HUES6 (cell line): ENCODE data around the gene DAPK1.
A peak's percentile ranks its signal among the peaks of the same experiment; 100 is the strongest.

ENCODE experiments used
- H3K27ac ChIP-seq: 2 replicates; pipeline ENCODE4 v1.7.0; 2013; ENCODE audit warnings: low read depth, mild to moderate bottlenecking, low read length, inconsistent platforms
- H3K27me3 ChIP-seq: 2 replicates; pipeline ENCODE4 v1.6.1; 2013; ENCODE audit warnings: low read length; ENCODE audit not compliant: control insufficient read depth, insufficient read depth
- H3K36me3 ChIP-seq: 2 replicates; pipeline ENCODE4 v1.6.1; 2013; ENCODE audit warnings: low read length; ENCODE audit not compliant: control insufficient read depth, insufficient read depth
- H3K4me1 ChIP-seq: 2 replicates; pipeline ENCODE4 v1.6.1; 2013; ENCODE audit warnings: low read length; ENCODE audit not compliant: control insufficient read depth, insufficient read depth
- H3K4me3 ChIP-seq: 2 replicates; pipeline ENCODE4 v1.5.1; 2013; ENCODE audit warnings: low read depth, low read length
- H3K9ac ChIP-seq: one replicate; pipeline ENCODE4 v1.6.1; 2013; ENCODE audit warnings: mild to moderate bottlenecking, low read length
- H3K9me3 ChIP-seq: 2 replicates; pipeline ENCODE4 v1.6.1; 2013; ENCODE audit warnings: low read depth, low read length; ENCODE audit not compliant: control insufficient read depth, insufficient read depth

The DAPK1 gene

GRCh38 chr9:87531370-87532295 lies 34.0 kb downstream of the DAPK1 start:
- Histone ChIP-seq H3K9ac (no peak overlapping the region), H3K9me3 (no peaks in the 10 kb centered on the region), H3K4me3 (no peak overlapping the region), H3K4me1 (peaks cover 31% of the 10 kb centered on the region), H3K27me3 (no peaks in the 10 kb centered on the region), H3K36me3 (peaks cover 5% of the 10 kb centered on the region; the same call in 1 of the 2 replicates), H3K27ac (peak overlapping the region; percentile 37)

DNA sequence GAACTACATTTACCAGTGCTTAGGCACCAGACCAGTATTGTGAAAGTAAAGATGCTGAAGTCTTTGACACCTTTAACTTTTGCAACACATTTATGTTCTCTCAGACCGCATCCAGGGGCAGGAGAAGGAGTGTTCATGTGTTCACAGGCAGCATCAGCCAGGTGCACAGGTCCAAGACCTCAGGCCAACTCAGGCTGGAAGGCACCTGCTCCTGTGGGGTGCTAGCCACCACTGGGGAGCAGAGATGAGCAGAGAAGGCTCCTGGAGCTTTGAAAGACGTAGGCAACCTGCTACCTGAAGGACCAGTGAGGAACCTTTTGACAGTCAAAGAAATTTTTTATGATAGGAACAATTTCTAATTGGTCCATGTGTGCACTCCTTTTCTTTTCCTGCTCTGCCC lies 35.6 kb downstream of the DAPK1 start:
- Histone ChIP-seq H3K9ac (no peak overlapping the region), H3K4me3 (no peak overlapping the region), H3K27ac (no peak overlapping the region), H3K9me3 (no peaks in the 10 kb centered on the region), H3K27me3 (no peaks in the 10 kb centered on the region), H3K4me1 (peaks cover 40% of the 10 kb centered on the region), H3K36me3 (no peaks in the 10 kb centered on the region)

GRCh38 chr9:87534036-87534435 lies 36.4 kb downstream of the DAPK1 start:
- no peak overlapping the region for H3K9ac ChIP-seq
- H3K27ac ChIP-seq: no peak overlapping the region
- no peaks in the 10 kb centered on the region for H3K36me3 ChIP-seq
- H3K4me3 ChIP-seq: no peak overlapping the region
- H3K9me3 ChIP-seq: no peaks in the 10 kb centered on the region
- H3K4me1 ChIP-seq: peaks cover 38% of the 10 kb centered on the region
- no peaks in the 10 kb centered on the region for H3K27me3 ChIP-seq

DNA sequence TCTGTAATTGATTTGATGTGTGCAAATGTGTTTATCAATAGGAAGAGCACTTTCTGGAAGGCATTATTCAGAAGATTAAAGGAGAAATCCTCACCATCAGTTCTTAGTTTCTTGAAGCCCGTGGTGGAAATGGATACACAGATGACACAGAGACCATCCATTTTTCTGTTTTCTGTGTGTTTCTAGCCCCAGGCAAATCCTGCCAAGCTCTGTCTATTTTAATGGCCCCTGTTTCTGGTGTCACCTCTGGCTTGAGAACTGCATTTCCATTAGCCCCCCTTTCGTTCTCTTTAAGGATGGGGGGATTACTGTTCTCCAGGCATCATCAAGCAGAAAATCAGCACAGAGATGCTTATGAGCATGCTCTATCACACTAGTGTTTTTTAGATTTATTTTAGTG lies 37.3 kb downstream of the DAPK1 start:
- no peaks in the 10 kb centered on the region for H3K9me3 ChIP-seq
- no peaks in the 10 kb centered on the region for H3K36me3 ChIP-seq
- no peak overlapping the region for H3K27ac ChIP-seq
- H3K27me3 ChIP-seq: no peaks in the 10 kb centered on the region
- no peak overlapping the region for H3K9ac ChIP-seq
- peaks cover 31% of the 10 kb centered on the region for H3K4me1 ChIP-seq
- no peak overlapping the region for H3K4me3 ChIP-seq

DNA sequence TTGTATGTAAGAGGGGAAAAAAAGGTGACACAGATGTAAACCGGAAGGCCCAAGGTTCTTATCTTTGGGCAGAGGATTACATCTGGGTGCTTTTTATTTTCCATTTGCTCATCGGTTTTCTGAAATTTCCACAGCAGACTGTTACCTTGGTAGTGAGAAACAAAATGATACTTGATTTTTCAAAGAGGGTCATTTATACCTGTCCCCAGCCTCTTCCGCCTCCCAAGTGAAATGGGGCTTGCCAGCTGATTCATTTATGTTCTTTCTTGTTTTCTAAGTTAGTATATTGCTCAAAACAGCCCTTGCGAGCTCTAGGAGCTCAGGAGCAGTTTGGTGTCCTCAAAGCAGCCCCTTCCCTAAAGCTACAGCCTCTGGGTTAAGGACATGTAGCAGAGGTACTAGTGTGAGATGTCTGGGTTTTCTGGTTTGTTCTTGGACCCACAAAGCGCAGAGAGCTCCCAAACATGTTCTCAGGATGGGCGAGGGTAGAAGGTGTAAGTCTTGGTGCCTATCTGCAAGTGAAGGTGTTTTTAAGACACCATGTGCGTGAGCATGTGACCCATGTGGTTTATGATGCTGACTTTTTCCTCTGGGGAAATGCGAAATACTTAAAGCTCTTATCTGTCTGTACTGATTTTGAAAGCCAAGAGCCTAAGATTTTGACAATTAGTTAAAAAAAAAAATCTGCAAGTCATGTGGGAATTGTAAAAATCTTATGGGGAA lies 38.3 kb downstream of the DAPK1 start:
- Histone ChIP-seq H3K27me3 (no peaks in the 10 kb centered on the region), H3K27ac (no peak overlapping the region), H3K4me1 (peaks cover 21% of the 10 kb centered on the region), H3K9ac (no peak overlapping the region), H3K36me3 (peaks cover 3% of the 10 kb centered on the region; the same call in 1 of the 2 replicates), H3K4me3 (no peak overlapping the region), H3K9me3 (no peaks in the 10 kb centered on the region)

DNA sequence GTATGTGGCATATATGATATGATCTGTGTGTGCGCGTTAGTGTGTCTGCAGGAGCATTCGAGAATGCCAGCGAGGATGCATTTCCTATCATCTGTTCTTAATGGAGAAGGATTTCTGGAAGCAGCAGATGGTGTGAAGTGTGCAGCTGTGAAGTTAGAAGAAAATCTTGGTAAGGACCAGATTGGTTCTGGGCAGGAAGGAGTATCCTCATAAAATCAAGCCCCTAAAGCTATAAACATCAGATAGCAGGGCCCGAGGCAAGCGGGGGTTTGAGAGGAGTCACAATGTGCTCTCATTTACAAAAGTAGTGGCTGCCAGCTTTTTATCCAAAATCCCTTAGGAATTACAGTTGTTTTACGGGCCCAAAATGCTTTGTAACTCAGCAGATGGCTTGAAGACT lies 40.0 kb downstream of the DAPK1 start:
- Histone ChIP-seq H3K4me3 (no peak overlapping the region), H3K27me3 (no peaks in the 10 kb centered on the region), H3K9ac (no peak overlapping the region), H3K9me3 (no peaks in the 10 kb centered on the region), H3K4me1 (peaks cover 12% of the 10 kb centered on the region), H3K27ac (no peak overlapping the region), H3K36me3 (peaks cover 6% of the 10 kb centered on the region; the same call in 1 of the 2 replicates)

- Histone ChIP-seq H3K4me1 (peaks cover 14% of the 10 kb centered on the region), H3K4me3 (no peak overlapping the region)
Measured at GRCh38 chr9:87540444-87541105, 42.9 kb downstream of the DAPK1 start.

DNA sequence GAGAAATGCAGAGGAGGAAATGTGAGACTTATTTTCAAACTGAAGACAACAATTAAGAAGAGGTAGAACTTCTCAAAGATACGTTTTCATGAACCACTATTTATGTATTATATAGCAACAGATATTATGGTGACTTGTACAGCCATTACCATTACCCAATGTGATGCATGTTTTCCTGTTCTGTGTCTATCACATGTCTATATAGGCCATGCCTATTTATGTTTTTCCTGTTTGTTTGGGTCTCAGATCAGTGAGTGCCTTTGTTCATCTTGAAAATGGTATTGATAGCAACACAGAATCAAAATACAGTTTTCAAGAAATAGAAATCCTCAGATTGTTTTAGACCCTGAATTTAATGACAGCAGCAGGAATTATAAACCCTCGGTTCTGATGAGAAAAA lies 44.0 kb downstream of the DAPK1 start:
- Histone ChIP-seq H3K36me3 (peaks cover 6% of the 10 kb centered on the region), H3K4me1 (peaks cover 18% of the 10 kb centered on the region), H3K9ac (no peak overlapping the region), H3K9me3 (no peaks in the 10 kb centered on the region), H3K4me3 (no peak overlapping the region), H3K27ac (no peak overlapping the region), H3K27me3 (no peaks in the 10 kb centered on the region)

More at GRCh38 chr9:87540444-87541105, 42.9 kb downstream of the DAPK1 start:
- H3K36me3 ChIP-seq: peaks cover 6% of the 10 kb centered on the region; the same call in 1 of the 2 replicates
- no peak overlapping the region for H3K27ac ChIP-seq
- H3K27me3 ChIP-seq: no peaks in the 10 kb centered on the region
- H3K9me3 ChIP-seq: no peaks in the 10 kb centered on the region
- H3K9ac ChIP-seq: no peak overlapping the region

GRCh38 chr9:87542141-87542540 lies 44.5 kb downstream of the DAPK1 start:
- Histone ChIP-seq H3K36me3 (peaks cover 6% of the 10 kb centered on the region), H3K9ac (no peak overlapping the region), H3K4me3 (no peak overlapping the region), H3K9me3 (no peaks in the 10 kb centered on the region), H3K27me3 (no peaks in the 10 kb centered on the region), H3K27ac (no peak overlapping the region), H3K4me1 (peaks cover 19% of the 10 kb centered on the region)

- H3K9me3 ChIP-seq: no peaks in the 10 kb centered on the region
- H3K27me3 ChIP-seq: no peaks in the 10 kb centered on the region
- H3K4me1 ChIP-seq: peaks cover 17% of the 10 kb centered on the region; the same call in 1 of the 2 replicates
- no peak overlapping the region for H3K9ac ChIP-seq
- H3K4me3 ChIP-seq: no peak overlapping the region
- H3K36me3 ChIP-seq: peaks cover 6% of the 10 kb centered on the region
- H3K27ac ChIP-seq: no peak overlapping the region
Measured at GRCh38 chr9:87543251-87543650, 45.6 kb downstream of the DAPK1 start.
